NCI-H2196 treated with DMSO at 0.1 percent for 48 hours (cell line): ENCODE results near the gene BECN2.

Experiments
- DNase-seq: peaks from one replicate; lab custom pipeline; 2025; ENCODE audit not compliant: unreplicated experiment; lab: John Stamatoyannopoulos, UW

The BECN2 gene, protein sequence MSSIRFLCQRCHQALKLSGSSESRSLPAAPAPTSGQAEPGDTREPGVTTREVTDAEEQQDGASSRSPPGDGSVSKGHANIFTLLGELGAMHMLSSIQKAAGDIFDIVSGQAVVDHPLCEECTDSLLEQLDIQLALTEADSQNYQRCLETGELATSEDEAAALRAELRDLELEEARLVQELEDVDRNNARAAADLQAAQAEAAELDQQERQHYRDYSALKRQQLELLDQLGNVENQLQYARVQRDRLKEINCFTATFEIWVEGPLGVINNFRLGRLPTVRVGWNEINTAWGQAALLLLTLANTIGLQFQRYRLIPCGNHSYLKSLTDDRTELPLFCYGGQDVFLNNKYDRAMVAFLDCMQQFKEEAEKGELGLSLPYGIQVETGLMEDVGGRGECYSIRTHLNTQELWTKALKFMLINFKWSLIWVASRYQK

DNA sequence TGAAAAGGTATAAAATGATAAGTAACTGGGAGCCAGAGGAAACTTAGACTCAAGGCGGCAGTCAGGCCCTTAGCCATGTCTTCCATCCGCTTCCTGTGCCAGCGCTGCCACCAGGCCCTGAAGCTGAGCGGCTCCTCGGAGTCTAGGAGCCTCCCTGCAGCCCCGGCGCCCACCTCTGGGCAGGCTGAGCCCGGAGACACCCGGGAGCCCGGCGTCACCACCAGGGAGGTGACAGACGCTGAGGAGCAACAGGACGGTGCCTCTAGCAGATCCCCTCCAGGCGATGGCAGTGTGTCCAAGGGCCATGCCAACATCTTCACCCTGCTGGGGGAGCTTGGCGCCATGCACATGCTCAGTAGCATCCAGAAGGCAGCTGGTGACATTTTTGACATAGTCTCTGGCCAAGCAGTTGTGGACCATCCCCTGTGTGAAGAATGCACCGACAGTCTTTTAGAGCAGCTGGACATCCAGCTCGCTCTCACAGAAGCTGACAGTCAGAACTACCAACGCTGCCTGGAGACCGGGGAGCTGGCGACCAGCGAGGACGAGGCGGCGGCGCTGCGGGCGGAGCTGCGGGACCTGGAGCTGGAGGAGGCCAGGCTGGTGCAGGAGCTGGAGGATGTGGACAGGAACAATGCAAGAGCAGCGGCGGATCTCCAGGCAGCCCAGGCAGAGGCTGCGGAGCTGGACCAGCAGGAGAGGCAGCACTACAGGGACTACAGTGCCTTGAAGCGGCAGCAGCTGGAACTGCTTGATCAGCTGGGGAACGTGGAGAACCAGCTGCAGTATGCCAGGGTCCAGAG is at the start of gene BECN2:
TSS of gene BECN2 (plus strand) at position 76 of the 803 bp plus-strand sequence. CDS start at position 76, 0 bp downstream.
- DNase-seq: no peak

DNA sequence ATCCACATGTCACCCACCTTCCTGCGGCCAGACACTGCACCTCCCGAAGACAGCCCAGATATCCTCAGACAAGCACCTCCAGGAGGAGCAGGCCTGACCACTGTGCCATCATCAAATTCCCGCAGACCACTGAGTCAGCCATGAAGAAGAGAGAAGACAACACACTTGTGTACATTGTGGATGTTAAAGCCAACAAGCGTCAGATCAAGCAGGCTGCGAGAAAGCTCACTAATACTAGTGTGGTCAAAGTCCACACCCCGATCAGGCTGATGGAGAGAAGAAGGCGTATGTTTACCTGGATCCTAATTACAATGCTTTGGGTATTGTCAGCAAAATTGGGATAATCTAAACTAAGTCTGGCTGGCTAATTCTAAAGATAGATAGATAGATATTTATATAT is 41.4 kb upstream of the BECN2 start:
- DNase-seq: no peak

DNA sequence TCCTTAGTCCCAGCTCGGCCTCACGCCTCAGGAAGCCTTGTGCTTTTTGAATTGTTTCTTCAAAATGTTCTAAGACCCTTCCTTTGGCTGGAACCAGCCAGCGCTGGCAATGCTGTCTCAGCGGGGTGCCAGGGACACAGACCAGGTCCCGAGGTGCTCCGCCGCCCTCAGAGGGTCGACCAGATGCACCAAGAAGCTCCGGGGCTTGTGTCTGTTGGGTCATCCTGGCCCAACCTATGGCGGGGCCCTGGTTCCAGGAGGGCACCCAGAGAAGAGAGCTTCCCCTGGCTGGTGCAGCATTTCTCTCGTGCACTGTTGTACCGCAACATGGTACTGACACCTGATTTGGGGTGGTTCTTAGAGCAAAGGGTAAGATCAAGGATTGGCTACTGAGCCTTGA is 40.1 kb upstream of the BECN2 start:
- DNase-seq: no peak

DNA sequence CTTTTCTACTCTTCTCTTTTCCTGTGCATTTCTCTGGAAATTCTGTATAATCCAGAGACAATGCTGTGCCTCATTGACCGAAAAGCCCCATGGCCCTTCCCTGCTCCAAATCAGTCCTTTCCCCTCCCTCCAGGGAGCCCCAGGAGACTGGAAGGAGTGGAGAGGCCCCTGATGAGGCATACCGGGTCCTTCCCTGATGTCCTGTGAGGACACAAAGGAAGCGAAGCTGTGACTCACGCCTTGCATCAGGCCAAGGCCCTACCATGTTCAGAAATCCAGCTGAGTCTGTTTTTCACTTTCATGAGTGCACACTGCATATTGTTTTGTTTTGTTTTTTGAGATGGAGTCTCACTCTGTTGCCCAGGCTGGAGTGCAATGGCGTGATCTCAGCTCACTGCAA is 38.7 kb upstream of the BECN2 start:
- DNase-seq: no peak

DNA sequence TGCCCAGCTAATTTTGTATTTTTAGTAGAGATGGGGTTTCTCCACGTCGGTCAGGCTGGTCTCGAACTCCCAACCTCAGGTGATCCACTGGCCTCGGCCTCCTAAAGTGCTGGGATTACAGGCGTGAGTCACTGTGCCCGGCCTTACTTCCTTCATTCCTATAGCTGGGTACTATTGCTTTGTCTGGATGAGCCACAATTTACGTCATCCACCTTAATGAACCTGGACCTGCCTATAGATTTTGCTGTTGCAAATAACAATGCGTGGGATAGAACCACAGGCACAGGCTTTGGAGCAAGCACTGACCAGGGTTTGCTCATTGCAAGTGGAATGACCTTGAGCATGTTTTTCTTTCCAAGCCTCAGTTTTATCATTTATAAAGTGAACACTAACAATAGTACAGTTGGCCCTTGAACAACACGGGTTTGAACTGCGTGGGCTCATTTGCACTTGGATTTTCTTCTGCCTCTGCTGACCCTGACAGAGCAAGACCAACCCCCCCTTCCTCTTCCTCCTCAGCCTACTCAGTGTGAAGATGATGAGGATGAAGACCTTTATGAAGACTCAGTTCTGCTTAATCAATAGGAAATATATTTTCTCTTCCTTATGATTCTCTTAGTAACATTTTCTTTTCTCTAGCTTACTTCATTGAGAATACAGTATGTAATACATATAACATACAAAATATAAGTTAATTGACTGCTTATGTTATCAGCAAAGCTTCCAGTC is 33.3 kb upstream of the BECN2 start:
- DNase-seq: no peak

DNA sequence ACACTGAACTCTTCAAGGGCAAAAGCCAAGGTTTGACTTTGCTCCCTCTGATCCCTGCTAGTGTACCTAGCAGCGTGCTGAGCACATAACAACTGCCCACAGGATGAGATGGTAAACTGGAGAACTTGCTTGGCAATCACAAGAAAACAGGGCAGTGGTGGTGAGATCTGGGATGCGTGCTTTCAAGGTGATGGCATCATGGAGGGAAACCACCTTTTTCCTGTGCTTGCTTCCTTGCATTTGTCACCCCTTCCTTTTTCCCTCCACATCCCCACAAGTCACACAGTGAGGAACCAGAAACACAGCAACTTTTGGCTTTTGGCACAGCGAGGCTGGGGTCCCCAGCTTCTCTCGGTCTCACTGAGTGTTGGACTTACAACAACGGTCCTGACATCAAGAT is 31.4 kb upstream of the BECN2 start:
- no peak for DNase-seq

DNA sequence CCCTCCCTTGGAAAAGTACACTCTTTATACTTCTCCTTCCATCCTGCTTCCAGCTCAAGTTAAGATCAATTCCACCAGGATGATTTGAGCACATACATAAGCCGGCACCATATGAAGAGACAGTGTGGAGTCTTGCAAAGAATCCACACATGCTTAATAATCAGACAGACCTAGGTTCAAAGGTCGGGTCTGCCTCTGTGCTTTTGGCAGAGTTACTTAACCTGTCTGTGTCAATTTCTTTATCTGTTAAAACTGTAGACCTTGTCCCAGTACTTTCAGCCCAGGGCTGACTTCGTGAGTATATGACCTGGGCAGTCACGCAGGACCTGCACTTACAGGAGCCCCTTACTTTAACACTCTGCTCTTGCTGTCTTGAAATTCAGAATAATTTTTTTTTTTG is 30.2 kb upstream of the BECN2 start:
- no peak for DNase-seq

DNA sequence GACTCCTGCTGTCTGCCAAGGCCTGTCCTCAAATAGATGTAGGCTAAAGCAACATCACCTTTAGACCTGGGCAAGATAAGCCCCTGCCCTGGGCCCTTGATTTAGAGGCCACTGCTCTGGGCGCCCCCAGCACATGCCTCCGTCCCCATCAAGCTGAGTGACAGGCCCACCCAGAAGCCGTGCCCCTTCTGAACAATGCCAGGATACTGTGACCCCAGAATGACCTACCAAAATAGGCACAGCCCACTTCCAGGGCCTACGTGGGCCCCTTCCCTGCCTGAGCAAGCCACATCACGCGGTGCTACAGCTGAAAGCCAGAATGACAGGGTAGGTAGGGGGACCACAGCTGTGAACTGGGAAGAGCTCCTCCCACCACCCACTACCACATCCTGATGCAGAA is 24.7 kb upstream of the BECN2 start:
- DNase-seq: no peak

DNA sequence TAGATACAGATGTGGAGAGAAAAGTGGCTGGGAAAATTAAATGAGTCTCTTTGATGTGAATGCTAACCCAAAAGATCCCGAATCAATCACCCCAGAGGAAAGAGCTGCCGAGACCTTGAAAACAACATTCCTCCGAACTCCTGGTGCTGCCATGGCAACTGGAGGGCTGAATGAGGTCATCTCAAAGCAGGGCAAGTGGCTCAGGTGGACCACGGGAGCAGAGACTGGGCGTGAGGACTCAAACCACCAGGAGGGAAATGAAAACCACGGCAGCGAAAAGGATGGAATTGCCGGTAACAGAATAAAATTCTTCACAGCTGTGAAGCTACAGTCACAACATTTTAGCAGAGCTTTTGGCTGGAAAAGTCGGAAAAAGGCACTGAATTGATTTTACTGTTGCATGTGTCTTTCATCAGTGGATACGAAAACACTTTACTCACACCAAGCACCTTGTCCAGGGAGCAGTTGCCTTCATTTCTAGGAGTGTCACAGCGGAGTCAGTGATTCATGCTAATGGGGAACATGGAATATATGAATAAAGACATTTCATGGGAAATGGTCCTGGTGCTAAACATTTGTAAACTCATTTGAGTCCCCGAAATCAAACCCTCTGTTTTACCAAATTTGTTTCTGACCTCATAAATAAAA is 23.2 kb upstream of the BECN2 start:
- no peak for DNase-seq

DNA sequence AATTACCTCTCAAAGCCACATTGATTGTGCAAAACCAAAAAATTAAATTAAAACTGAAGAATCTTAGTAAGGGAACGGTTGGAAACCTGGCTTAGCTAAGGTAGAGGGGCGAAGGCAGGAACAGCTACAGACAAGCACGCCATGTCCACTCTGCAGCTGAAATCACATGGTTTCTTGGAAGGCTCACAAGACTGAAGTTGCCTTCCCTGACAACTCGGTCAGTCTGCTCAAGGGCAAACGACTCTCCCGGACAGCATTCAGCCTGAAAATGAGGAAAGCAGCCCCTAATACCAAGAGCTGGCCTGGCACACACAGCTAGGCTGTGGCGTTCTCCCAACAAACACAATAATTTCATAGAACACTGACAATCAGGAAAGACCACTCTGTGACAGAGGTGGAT is 22.7 kb upstream of the BECN2 start:
- no peak for DNase-seq

DNA sequence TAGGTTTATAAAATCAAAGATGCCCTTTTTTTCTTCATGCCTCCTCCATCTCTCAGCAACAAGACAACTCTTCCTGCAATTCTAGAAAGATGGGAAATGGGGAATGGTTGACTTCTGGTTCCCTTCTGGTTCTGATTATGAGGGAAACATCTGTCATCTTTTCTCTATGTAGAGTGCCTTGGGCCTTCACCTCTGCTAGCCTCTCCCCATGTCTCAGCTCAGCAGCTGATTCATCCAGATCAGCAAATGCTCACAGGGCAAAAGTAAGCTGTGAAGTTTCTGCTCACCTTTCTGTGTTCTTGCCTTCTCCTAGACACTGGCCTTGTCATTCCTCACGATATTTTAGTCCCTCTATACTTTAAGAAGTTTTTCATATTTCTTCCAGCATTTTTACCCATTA is 17.8 kb upstream of the BECN2 start:
- DNase-seq: no peak

DNA sequence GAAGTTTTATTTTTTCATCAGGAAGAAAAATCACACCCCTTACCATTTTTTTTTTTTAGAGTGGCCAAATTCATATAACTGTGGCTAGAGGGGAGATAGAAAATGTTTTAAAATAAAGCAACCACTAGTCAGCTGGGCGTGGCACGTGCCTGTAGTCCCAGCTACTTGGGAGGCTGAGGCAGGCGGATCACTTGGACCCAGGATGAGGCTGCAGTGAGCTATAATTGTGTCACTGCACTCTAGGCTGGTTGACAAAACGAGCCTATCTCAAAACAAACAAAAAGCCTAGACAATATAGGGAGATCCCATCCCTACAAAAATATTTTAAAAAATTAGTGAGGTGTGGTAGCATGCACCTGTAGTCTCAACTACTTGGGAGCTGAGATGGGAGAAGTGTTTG is 14.8 kb upstream of the BECN2 start:
- no peak for DNase-seq

DNA sequence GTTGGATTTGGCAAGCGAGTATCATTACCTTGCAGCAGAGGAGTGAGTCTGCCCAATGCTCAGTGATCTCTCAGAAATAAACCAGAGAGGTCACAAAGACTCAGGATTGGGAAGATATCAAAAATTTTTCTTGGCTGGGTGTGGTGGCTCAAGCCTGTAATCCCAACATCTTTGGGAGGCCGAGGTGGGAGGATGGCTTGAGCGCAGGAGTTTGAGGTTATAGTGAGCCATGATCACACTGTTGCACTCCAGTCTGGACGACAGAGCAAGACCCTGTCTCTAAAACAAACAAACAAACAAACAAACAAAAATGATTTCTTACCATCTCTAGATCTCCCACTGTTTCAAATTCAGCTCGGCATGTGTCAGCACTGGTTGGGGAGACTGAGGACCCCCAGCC is 13.3 kb upstream of the BECN2 start:
- no peak for DNase-seq

DNA sequence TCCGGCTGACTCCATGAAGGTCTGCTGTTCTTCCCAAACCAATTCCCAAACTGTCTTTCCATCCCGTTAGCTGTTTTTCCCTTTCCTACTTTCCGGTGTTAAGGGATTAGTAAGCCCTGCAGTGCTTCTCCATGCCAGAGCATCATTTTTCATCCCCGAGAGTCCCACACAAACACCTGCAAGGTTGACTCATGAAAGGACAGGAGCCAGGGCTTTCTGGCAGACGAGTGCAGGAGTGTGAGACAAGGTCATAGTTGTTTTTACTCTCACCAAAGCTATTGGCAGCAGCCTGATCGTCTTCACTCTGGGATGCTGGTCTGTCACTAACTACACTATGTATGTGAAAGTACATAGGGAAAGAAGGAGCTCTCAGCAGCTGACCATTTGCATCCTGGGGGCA is 10.2 kb upstream of the BECN2 start:
- no peak for DNase-seq

DNA sequence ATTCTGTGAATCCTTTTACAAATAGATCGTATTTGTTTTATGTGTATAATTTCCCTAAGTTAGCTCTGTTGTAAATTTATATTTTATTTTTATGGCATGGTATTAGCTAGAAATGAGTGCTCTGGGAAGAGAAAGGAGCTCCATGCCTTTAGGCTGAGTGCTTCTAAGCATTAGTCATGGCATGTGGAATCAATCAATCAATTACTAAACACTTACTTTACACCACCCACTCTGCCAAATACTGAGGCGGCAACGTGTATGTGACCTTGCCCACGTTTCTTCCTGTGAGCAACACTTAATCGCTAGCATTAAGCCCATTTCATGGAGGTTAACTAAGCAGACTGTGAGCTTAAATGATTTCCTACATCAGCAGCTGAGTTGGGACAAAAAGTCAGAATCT is 7.2 kb upstream of the BECN2 start:
- DNase-seq: no peak

DNA sequence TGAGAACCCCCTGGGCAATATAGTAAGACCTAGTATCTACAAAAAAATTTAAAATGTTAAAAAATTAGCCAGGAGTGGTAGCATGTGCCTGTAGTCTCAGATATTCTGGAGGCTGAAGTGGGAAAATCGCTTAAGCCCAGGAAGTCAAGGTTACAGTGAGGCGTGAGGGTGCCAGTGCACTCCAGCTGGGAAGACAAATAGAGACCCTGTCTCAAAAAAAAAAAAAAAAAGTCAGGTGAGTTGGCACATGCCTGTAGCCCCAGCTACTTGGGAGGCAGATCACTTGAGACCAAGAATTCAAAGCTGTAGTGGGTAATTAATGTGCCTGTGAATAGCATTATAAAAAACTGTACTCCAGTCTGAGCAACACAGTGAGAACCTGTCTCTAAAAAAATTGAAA is 4.6 kb downstream of the BECN2 start:
- DNase-seq: no peak

DNA sequence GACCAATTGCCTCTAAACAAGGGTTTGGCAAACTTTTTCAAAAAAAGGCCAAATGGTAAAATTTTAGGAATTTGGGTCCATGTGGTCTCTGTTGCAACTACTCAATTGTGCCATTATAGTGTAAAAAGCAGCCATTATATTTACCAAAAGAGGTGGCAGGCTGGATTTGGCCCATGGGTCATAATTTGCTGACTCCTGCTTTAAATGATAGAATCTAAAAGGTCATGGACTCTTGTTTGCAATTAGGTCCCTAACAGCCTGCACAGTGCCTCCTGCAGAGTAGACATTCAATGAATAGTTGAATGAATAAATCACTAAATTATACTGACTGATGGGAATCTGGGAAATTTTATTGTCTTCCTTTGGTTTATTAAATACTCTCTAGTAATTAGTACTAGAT is 6.2 kb downstream of the BECN2 start:
- DNase-seq: no peak

DNA sequence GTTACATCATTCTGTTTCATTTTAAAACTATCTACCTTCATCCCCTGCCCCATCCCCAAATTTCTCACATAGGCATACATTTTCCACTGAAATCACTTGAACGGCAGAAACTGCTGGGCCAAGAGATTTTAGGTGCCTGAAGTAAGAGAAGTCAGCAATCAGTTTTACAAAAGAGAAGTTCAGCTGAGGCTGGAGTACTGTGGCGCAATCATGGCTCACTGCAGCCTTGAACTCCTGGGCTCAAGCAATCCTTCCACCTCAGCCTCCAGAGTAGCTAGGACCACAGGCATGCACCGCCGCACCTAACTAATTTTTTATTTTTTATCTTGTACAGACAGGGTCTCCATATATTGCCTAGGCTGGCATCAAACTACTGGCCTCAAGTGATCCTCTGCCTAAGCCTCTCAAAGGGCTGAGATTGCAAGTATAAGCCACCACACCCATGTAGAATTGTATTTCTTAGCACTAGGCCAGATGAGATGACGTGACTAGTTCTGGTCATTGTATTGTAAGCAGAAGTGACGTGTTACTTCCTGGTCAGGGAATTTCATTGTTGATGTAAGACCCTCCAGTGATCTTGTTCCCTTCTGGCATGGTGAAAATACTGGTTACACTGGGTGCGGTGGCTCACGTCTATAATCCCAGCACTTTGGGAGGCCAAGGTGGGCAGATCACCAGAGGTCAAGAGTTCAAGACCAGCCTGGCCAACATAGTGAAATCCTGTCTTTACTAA is 7.1 kb downstream of the BECN2 start:
- no peak for DNase-seq

DNA sequence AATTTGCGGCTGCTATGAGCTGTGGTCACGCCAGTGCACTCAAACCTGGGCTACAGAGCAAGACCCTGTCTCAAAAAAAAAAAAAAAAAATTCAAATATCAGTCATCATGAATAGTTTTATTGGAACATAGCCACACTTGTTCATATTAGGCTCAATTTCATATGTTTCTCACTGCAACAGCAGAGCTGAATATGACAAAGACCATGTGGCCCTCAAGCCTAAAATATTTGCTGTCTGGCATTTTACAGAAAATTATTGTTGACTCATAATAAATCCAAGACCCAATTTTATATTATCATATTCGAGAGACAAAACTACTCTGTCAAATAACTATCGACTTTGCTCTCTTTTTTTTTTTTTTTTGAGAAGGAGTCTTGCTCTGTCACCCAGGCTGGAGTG is 11.0 kb downstream of the BECN2 start:
- DNase-seq: no peak

DNA sequence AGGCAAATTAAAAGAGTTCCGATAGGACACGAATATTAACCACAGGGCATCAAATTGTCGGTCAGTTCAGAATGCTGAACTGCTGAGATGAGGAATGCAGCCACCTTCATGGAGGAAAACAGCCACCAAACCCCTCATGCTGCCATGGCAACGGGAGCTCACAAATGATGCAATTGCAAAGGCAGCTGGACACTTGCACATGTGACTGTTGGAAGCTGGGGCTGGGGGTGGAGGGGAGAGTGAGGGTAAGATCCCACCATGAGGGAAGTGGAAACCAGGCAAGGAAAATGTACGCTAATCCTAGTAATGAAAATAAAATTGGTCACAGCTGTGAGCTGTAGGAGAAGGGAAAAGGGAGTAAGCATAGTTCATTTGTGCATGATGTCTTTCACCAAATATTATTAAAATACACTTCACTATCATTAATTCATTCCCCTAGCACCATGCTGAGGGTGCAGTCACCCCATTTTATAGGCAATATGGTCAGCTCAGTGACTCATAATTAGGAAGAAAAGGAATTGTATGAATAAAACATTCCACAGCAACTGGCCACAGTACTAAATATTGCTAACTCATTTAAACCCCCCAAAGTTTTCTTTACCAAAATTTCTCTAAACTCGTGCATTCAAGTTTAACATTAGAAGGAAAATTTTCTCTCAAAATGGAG is 15.3 kb downstream of the BECN2 start:
- DNase-seq: no peak
